ENCODE measurements around the gene TFE3.

Gene TFE3

GRCh38 chrX:49002091-49002935 is 40.8 kb downstream of the TFE3 start, which contains the start of gene GRIPAP1:
GRIPAP1 (minus strand) TSS chrX:49002264; CDS start chrX:49002229, 35 bp downstream.
- Histone ChIP-seq H3K36me3 (ENCODE audit: control insufficient read depth in 2 of 2, insufficient read depth in 2 of 2, low read length in 2 of 2) (peaks cover under 1 to 7% of the 10 kb centered on the region in 2 donors), H3K4me1 (ENCODE audit: control insufficient read depth in 2 of 2, insufficient read depth in 2 of 2, low read length in 2 of 2) (peaks cover 2 to 5% of the 10 kb centered on the region in 2 donors), H3K9ac (ENCODE audit: low read depth in 1 of 2, low read length in 2 of 2) (peak within 1 kb of the TSS; percentile 74 to 88)

GRCh38 chrX:49001521-49002090 is 41.6 kb downstream of the TFE3 start:
- Histone ChIP-seq H3K4me1 (ENCODE audit: control insufficient read depth in 2 of 2, insufficient read depth in 2 of 2, low read length in 2 of 2) (peaks cover 2 to 5% of the 10 kb centered on the region in 2 donors), H3K9me3 (ENCODE audit: control insufficient read depth in 2 of 2, low read length in 2 of 2) (no peaks in the 10 kb centered on the region), H3K27me3 (ENCODE audit: control insufficient read depth in 2 of 2, insufficient read depth in 2 of 2, low read length in 2 of 2) (no peaks in the 10 kb centered on the region), H3K36me3 (ENCODE audit: control insufficient read depth in 2 of 2, insufficient read depth in 2 of 2, low read length in 2 of 2) (peaks cover 5 to 9% of the 10 kb centered on the region in 2 donors), H3K9ac (ENCODE audit: low read depth in 1 of 2, low read length in 2 of 2) (peak overlapping the region; percentile 74 to 88), H3K4me3 (ENCODE audit: low read length in 2 of 2) (peak overlapping the region; percentile 76 to 93), H3K27ac (ENCODE audit: low read depth in 2 of 2, low read length in 2 of 2) (peak overlapping the region; percentile 86)

More at GRCh38 chrX:49002091-49002935, 40.8 kb downstream of the TFE3 start, which contains the start of gene GRIPAP1:
- no peaks in the 10 kb centered on the region for H3K27me3 ChIP-seq (ENCODE audit: control insufficient read depth in 2 of 2, insufficient read depth in 2 of 2, low read length in 2 of 2)
- peak within 1 kb of the TSS; percentile 86 for H3K27ac ChIP-seq (ENCODE audit: low read depth in 2 of 2, low read length in 2 of 2)
- no peaks in the 10 kb centered on the region for H3K9me3 ChIP-seq (ENCODE audit: control insufficient read depth in 2 of 2, low read length in 2 of 2)
- H3K4me3 ChIP-seq (ENCODE audit: low read length in 2 of 2): peak within 1 kb of the TSS; percentile 76 to 93

- Histone ChIP-seq H3K9ac (ENCODE audit: low read depth in 1 of 2, low read length in 2 of 2) (no peak overlapping the region), H3K36me3 (ENCODE audit: control insufficient read depth in 2 of 2, insufficient read depth in 2 of 2, low read length in 2 of 2) (peaks cover 9% of the 10 kb centered on the region in 2 donors), H3K27ac (ENCODE audit: low read depth in 2 of 2, low read length in 2 of 2) (no peak overlapping the region), H3K9me3 (ENCODE audit: control insufficient read depth in 2 of 2, low read length in 2 of 2) (no peaks in the 10 kb centered on the region), H3K27me3 (ENCODE audit: control insufficient read depth in 2 of 2, insufficient read depth in 2 of 2, low read length in 2 of 2) (no peaks in the 10 kb centered on the region), H3K4me1 (ENCODE audit: control insufficient read depth in 2 of 2, insufficient read depth in 2 of 2, low read length in 2 of 2) (peaks cover 2 to 5% of the 10 kb centered on the region in 2 donors), H3K4me3 (ENCODE audit: low read length in 2 of 2) (no peak overlapping the region)
Observed at GRCh38 chrX:49000636-49001035, 42.5 kb downstream of the TFE3 start.

- Histone ChIP-seq H3K4me3 (ENCODE audit: low read length in 2 of 2) (no peak overlapping the region), H3K36me3 (ENCODE audit: control insufficient read depth in 2 of 2, insufficient read depth in 2 of 2, low read length in 2 of 2) (peaks cover 9 to 13% of the 10 kb centered on the region in 2 donors), H3K27ac (ENCODE audit: low read depth in 2 of 2, low read length in 2 of 2) (no peak overlapping the region), H3K9me3 (ENCODE audit: control insufficient read depth in 2 of 2, low read length in 2 of 2) (no peaks in the 10 kb centered on the region), H3K27me3 (ENCODE audit: control insufficient read depth in 2 of 2, insufficient read depth in 2 of 2, low read length in 2 of 2) (no peaks in the 10 kb centered on the region), H3K9ac (ENCODE audit: low read depth in 1 of 2, low read length in 2 of 2) (no peak overlapping the region), H3K4me1 (ENCODE audit: control insufficient read depth in 2 of 2, insufficient read depth in 2 of 2, low read length in 2 of 2) (peaks cover 2 to 5% of the 10 kb centered on the region in 2 donors)
Observed at GRCh38 chrX:48999030-48999429, 44.1 kb downstream of the TFE3 start.

- Histone ChIP-seq H3K27me3 (ENCODE audit: control insufficient read depth in 2 of 2, insufficient read depth in 2 of 2, low read length in 2 of 2) (no peaks in the 10 kb centered on the region), H3K4me1 (ENCODE audit: control insufficient read depth in 2 of 2, insufficient read depth in 2 of 2, low read length in 2 of 2) (peaks cover 2 to 5% of the 10 kb centered on the region in 2 donors), H3K9me3 (ENCODE audit: control insufficient read depth in 2 of 2, low read length in 2 of 2) (no peaks in the 10 kb centered on the region), H3K9ac (ENCODE audit: low read depth in 1 of 2, low read length in 2 of 2) (no peak overlapping the region), H3K36me3 (ENCODE audit: control insufficient read depth in 2 of 2, insufficient read depth in 2 of 2, low read length in 2 of 2) (peaks cover 9 to 14% of the 10 kb centered on the region in 2 donors), H3K4me3 (ENCODE audit: low read length in 2 of 2) (no peak overlapping the region), H3K27ac (ENCODE audit: low read depth in 2 of 2, low read length in 2 of 2) (no peak overlapping the region)
Observed at GRCh38 chrX:48998391-48998790, 44.8 kb downstream of the TFE3 start.

GRCh38 chrX:48997865-48998264 is 45.3 kb downstream of the TFE3 start:
- Histone ChIP-seq H3K4me1 (ENCODE audit: control insufficient read depth in 2 of 2, insufficient read depth in 2 of 2, low read length in 2 of 2) (peaks cover 2 to 5% of the 10 kb centered on the region in 2 donors), H3K9ac (ENCODE audit: low read depth in 1 of 2, low read length in 2 of 2) (no peak overlapping the region), H3K9me3 (ENCODE audit: control insufficient read depth in 2 of 2, low read length in 2 of 2) (no peaks in the 10 kb centered on the region), H3K27ac (ENCODE audit: low read depth in 2 of 2, low read length in 2 of 2) (no peak overlapping the region), H3K27me3 (ENCODE audit: control insufficient read depth in 2 of 2, insufficient read depth in 2 of 2, low read length in 2 of 2) (no peaks in the 10 kb centered on the region), H3K4me3 (ENCODE audit: low read length in 2 of 2) (no peak overlapping the region), H3K36me3 (ENCODE audit: control insufficient read depth in 2 of 2, insufficient read depth in 2 of 2, low read length in 2 of 2) (peaks cover 14 to 15% of the 10 kb centered on the region in 2 donors)

- H3K36me3 ChIP-seq (ENCODE audit: control insufficient read depth in 2 of 2, insufficient read depth in 2 of 2, low read length in 2 of 2): peaks cover 14 to 15% of the 10 kb centered on the region in 2 donors
- no peak overlapping the region for H3K27ac ChIP-seq (ENCODE audit: low read depth in 2 of 2, low read length in 2 of 2)
- H3K9ac ChIP-seq (ENCODE audit: low read depth in 1 of 2, low read length in 2 of 2): no peak overlapping the region
- H3K27me3 ChIP-seq (ENCODE audit: control insufficient read depth in 2 of 2, insufficient read depth in 2 of 2, low read length in 2 of 2): no peaks in the 10 kb centered on the region
- no peak overlapping the region for H3K4me3 ChIP-seq (ENCODE audit: low read length in 2 of 2)
- peaks cover 2 to 5% of the 10 kb centered on the region in 2 donors for H3K4me1 ChIP-seq (ENCODE audit: control insufficient read depth in 2 of 2, insufficient read depth in 2 of 2, low read length in 2 of 2)
- no peaks in the 10 kb centered on the region for H3K9me3 ChIP-seq (ENCODE audit: control insufficient read depth in 2 of 2, low read length in 2 of 2)
Observed at GRCh38 chrX:48997455-48997854, 45.7 kb downstream of the TFE3 start.

- H3K27ac ChIP-seq (ENCODE audit: low read depth in 2 of 2, low read length in 2 of 2): no peak overlapping the region
- peaks cover 14 to 15% of the 10 kb centered on the region in 2 donors for H3K36me3 ChIP-seq (ENCODE audit: control insufficient read depth in 2 of 2, insufficient read depth in 2 of 2, low read length in 2 of 2)
- no peaks in the 10 kb centered on the region for H3K27me3 ChIP-seq (ENCODE audit: control insufficient read depth in 2 of 2, insufficient read depth in 2 of 2, low read length in 2 of 2)
- H3K4me3 ChIP-seq (ENCODE audit: low read length in 2 of 2): no peak overlapping the region
- H3K9ac ChIP-seq (ENCODE audit: low read depth in 1 of 2, low read length in 2 of 2): no peak overlapping the region
- peaks cover 2 to 5% of the 10 kb centered on the region in 2 donors for H3K4me1 ChIP-seq (ENCODE audit: control insufficient read depth in 2 of 2, insufficient read depth in 2 of 2, low read length in 2 of 2)
- H3K9me3 ChIP-seq (ENCODE audit: control insufficient read depth in 2 of 2, low read length in 2 of 2): no peaks in the 10 kb centered on the region
Observed at GRCh38 chrX:48996969-48997368, 46.2 kb downstream of the TFE3 start.

GRCh38 chrX:48992341-48992740 is 50.8 kb downstream of the TFE3 start:
- no peaks in the 10 kb centered on the region for H3K9me3 ChIP-seq (ENCODE audit: control insufficient read depth in 2 of 2, low read length in 2 of 2)
- no peaks in the 10 kb centered on the region for H3K4me1 ChIP-seq (ENCODE audit: control insufficient read depth in 2 of 2, insufficient read depth in 2 of 2, low read length in 2 of 2)
- H3K36me3 ChIP-seq (ENCODE audit: control insufficient read depth in 2 of 2, insufficient read depth in 2 of 2, low read length in 2 of 2): peaks cover 13 to 30% of the 10 kb centered on the region in 2 donors
- no peak overlapping the region for H3K27ac ChIP-seq (ENCODE audit: low read depth in 2 of 2, low read length in 2 of 2)
- no peak overlapping the region for H3K9ac ChIP-seq (ENCODE audit: low read depth in 1 of 2, low read length in 2 of 2)
- H3K27me3 ChIP-seq (ENCODE audit: control insufficient read depth in 2 of 2, insufficient read depth in 2 of 2, low read length in 2 of 2): no peaks in the 10 kb centered on the region
- no peak overlapping the region for H3K4me3 ChIP-seq (ENCODE audit: low read length in 2 of 2)

GRCh38 chrX:48989483-48989882 is 53.7 kb downstream of the TFE3 start:
- H3K9ac ChIP-seq (ENCODE audit: low read depth in 1 of 2, low read length in 2 of 2): no peak overlapping the region
- no peak overlapping the region for H3K27ac ChIP-seq (ENCODE audit: low read depth in 2 of 2, low read length in 2 of 2)
- H3K9me3 ChIP-seq (ENCODE audit: control insufficient read depth in 2 of 2, low read length in 2 of 2): no peaks in the 10 kb centered on the region
- no peak overlapping the region for H3K4me3 ChIP-seq (ENCODE audit: low read length in 2 of 2)
- H3K36me3 ChIP-seq (ENCODE audit: control insufficient read depth in 2 of 2, insufficient read depth in 2 of 2, low read length in 2 of 2): peaks cover 6 to 25% of the 10 kb centered on the region in 2 donors
- no peaks in the 10 kb centered on the region for H3K27me3 ChIP-seq (ENCODE audit: control insufficient read depth in 2 of 2, insufficient read depth in 2 of 2, low read length in 2 of 2)
- H3K4me1 ChIP-seq (ENCODE audit: control insufficient read depth in 2 of 2, insufficient read depth in 2 of 2, low read length in 2 of 2): no peaks in the 10 kb centered on the region
